HG02852 (cell line): ENCODE measurements around the gene OR6B2.
"Not testable (repeated sequence)": the region's sequence is repeated elsewhere in the genome, so short reads cannot be mapped to it uniquely, and the experiment has no call there.

Experiments used
- ATAC-seq: cut with Tn5 transposase; IDR thresholded peaks from one replicate; pipeline ENCODE4 v1.9.1; 2021; ENCODE audit warnings: mild to moderate bottlenecking, moderate library complexity; ENCODE audit not compliant: unreplicated experiment

The OR6B2 gene

DNA sequence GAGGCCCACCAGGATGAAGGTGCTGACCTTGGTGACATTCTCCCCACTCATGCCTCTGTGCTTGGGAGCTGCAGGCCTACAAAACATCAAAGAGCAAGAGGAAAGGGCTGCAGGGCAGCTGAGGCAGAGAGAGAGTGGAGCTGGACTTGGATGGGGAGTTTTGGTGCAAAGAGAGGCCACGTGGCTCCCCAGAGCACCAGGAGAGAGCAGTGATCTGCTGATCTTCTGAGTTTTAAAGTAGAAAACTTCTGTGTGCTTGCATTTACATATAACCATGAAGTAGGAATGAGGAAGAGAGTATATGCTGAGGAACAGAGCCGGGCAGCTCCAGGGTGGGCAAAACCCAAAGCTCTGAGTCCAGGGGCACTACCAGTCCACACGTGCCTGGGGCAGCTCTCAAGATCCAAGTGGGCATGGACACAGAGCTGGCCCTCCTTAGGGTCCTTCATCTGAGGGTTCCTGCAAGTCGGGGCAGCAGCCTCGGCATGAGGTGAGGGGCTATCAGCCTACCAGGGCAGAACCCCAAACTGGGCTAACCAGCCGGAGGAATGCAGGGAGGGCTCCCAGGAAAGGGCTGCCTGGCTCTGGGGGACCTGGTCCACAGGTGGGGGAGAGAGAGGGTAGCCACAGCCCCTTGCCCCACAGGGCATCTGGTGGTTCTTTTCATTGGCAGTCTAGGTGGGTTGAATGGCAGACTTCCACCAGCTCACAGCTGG lies at the start of gene OR6B2:
TSS of gene OR6B2 (minus strand) at position 51 of the 716 bp plus-strand sequence. CDS start at position 51, 0 bp downstream.
- no peak for ATAC-seq

DNA sequence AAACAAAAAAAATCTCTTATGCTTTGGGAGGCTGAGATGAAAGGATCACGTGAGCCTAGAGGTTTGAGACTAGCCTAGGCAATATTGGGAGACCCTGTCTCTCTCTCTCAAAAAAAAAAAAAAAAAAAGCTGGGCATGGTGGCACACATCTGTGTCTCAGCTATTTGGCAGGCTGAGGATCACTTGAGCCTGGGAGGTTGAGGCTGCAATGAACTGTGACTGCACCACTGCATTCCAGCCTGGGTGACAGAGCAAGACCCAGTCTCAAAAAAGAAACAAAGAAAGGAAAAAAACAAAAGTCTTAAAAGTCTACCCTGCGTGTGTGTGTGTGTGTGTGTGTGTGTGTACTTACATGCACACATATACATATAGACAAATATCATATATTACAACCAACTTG lies 48.4 kb upstream of the OR6B2 start:
- no peak for ATAC-seq

DNA sequence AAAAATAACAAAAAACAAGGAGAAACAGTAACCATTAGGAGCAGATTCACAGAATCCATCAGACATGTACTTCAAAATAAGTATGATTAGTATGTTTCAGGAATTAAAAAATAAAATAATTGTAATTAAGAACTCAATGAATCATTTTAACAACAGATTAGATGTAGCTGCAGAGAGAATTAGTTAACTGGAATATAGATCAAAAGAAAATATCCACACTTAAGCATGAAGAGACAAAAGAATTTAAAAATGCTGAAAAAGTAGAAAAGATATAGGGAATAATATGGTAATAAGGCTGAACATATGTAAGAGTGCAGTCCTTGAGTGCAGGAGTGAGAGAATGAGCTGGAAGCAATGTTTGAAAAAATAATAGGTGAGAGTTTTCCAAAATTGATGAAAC lies 47.2 kb upstream of the OR6B2 start:
- no peak for ATAC-seq

GRCh38 chr2:240074545-240074944 lies 44.3 kb upstream of the OR6B2 start:
- no peak for ATAC-seq

DNA sequence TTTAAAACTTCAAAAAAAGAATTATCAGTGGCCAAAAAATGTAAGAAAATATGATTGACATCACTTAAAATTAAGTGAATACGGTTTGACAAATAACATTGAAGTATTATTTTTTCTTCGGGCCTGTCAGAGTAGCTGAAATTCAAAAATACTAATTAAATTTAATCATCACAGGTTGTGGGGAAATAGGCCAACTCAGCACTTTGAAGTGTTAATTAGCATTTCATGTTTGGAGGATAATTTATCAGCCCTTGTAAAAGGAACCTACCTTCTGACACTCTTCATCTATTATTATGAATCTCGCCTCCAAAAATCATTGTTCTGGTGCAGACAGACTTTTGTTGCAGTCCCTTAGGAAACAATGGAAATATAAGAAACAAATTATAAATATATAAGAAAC lies 40.7 kb upstream of the OR6B2 start:
- no peak for ATAC-seq

- no peak for ATAC-seq
Measured at GRCh38 chr2:240069829-240070228, 39.6 kb upstream of the OR6B2 start.

GRCh38 chr2:240068193-240068592 lies 38.0 kb upstream of the OR6B2 start:
- ATAC-seq = no peak

- no peak for ATAC-seq
Measured at GRCh38 chr2:240066489-240066888, 36.3 kb upstream of the OR6B2 start.

DNA sequence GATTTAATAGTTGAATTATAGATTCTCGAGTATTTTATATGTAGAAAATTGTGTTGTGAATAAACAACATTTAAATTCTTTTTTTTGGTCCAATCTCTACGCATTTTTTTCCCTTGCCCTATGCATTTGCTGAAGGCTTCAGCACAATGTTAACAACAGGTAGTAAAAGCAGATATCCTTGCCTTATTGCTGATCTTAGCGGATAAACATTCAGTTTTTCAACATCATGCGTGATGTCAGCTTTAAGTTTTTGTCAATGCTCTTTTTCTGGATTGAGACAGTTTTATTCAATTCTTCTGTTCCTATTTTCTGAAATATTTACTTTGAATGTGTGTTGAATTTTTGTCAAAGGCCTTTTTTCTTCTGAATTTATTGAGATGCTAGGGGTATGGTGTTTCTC lies 34.7 kb upstream of the OR6B2 start:
- no peak for ATAC-seq

DNA sequence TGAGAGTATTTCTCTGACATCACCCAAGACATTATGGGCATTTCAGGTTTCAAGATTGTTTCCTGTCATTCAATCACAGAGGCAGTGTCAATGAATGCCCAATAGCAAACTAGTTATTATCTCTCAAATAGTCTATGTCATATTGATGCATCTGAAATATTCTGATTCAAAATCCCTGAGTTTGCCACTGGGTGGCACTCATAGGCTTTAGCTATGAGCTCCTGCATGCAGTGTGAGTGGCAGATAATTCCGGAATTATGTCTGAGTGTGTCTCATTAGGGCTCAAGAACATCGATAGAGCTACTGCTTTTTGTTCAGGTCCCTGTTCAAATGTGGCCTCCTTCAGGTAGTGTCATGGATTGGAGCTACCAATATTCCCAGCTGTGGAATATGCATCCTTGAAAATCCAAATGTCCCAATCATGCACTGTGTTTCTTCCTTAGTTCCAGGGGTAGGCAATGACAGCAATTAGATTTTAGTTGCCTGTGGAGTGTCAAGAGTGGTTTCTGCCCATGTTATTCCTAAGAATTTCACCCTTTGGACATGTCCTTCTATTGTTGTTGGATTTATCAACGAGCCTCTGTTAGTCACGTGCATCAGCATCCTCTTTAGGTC lies 30.9 kb upstream of the OR6B2 start:
- no peak for ATAC-seq

GRCh38 chr2:240056678-240057077 lies 26.4 kb upstream of the OR6B2 start:
- ATAC-seq = no peak

GRCh38 chr2:240055177-240055917 lies 25.1 kb upstream of the OR6B2 start:
- no peak for ATAC-seq

GRCh38 chr2:240053173-240054155 lies 23.2 kb upstream of the OR6B2 start, which contains the start of gene OR6B3:
Gene OR6B3 (minus strand): TSS chr2:240053521.
- no peak for ATAC-seq

- ATAC-seq = no peak
Measured at GRCh38 chr2:240052524-240052923, 22.3 kb upstream of the OR6B2 start.

GRCh38 chr2:240051697-240052096 lies 21.5 kb upstream of the OR6B2 start:
- ATAC-seq = no peak

- no peak for ATAC-seq
Measured at GRCh38 chr2:240050278-240050677, 20.0 kb upstream of the OR6B2 start.

- no peak for ATAC-seq
Measured at GRCh38 chr2:240048237-240048636, 18.0 kb upstream of the OR6B2 start.

DNA sequence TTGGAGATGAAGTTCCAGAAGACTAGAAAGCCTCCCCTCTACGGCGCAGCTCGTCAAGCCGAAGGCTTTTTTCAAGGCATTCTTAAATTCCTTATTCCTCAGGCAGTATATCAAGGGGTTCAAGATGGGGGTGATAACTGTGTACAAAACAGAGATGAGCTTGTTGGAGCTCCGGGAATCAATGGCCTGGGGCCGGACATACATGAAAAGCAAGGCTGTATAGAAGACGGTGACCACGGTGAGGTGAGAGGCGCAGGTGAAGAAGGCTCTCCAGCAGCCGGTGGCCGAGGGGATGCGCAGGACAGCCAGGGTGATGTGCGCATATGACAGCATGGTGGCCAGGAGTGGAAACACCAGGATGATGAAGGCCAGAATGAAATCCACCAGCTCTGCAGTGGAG lies 14.9 kb upstream of the OR6B2 start:
- no peak for ATAC-seq

DNA sequence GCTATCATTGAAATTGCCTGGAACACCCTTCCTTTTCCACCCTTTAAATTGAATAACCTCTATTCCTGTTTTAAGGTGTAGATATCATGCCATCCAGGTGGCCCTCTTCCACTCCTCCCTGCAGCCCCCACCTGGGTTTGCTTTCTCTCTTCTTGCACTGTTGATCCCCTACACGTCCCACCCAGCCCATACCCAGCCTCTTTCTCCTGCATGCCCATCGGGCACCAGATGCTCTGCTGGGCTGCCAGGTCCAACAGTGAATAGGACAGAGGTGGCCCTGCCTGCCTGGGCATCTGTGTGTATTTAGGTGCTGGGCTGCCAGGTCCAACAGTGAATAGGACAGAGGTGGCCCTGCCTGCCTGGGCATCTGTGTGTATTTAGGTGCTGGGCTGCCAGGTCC lies 13.9 kb upstream of the OR6B2 start:
- not testable (repeated sequence) for ATAC-seq

GRCh38 chr2:240043279-240043989 lies 13.2 kb upstream of the OR6B2 start:
- no peak for ATAC-seq
